Measurements from ENCODE around the gene STIMATE. TPM values are rescaled to one million over a fixed set of nuclear protein-coding genes. Genes with fewer than 3 reads are reported as not detected.

STIMATE gene
- total and polyA plus RNA-seq, 9 donors = 6.0 to 10.0 (median 7.9) TPM

- peaks cover 29% of the 10 kb centered on the region for H3K4me1 ChIP-seq (ENCODE audit: control insufficient read depth, insufficient read depth, low read length)
- H3K27me3 ChIP-seq (ENCODE audit: control insufficient read depth, insufficient read depth, low read length) = no peaks in the 10 kb centered on the region
- H3K4me3 ChIP-seq (ENCODE audit: low read length) = no peak overlapping the region
- no peak for DNase-seq
- no peaks in the 10 kb centered on the region for H3K36me3 ChIP-seq (ENCODE audit: control insufficient read depth, insufficient read depth, low read length)
- WGBS (ENCODE audit: insufficient coverage) = 89% methylated on average over 6 of the region's 9 CpGs
- no peak overlapping the region for H3K27ac ChIP-seq (ENCODE audit: low read length)
- no peaks in the 10 kb centered on the region for H3K9me3 ChIP-seq (replicated peaks; ENCODE audit: control insufficient read depth, low read depth, low read length)
Observed at GRCh38 chr3:52796411-52796810, 100.9 kb downstream of the STIMATE start.

GRCh38 chr3:52795298-52795900 lies 101.9 kb downstream of the STIMATE start:
- Histone ChIP-seq H3K4me3 (ENCODE audit: low read length) (no peak overlapping the region), H3K9me3 (replicated peaks; ENCODE audit: control insufficient read depth, low read depth, low read length) (no peaks in the 10 kb centered on the region), H3K27me3 (ENCODE audit: control insufficient read depth, insufficient read depth, low read length) (no peaks in the 10 kb centered on the region), H3K36me3 (ENCODE audit: control insufficient read depth, insufficient read depth, low read length) (no peaks in the 10 kb centered on the region), H3K4me1 (ENCODE audit: control insufficient read depth, insufficient read depth, low read length) (peaks cover 29% of the 10 kb centered on the region), H3K27ac (ENCODE audit: low read length) (no peak overlapping the region)
- DNase-seq = no peak
- 13% methylated on average over 4 of the region's 9 CpGs for WGBS (ENCODE audit: insufficient coverage)

- no peak for DNase-seq
- Histone ChIP-seq H3K27me3 (ENCODE audit: control insufficient read depth, insufficient read depth, low read length) (no peaks in the 10 kb centered on the region), H3K4me1 (ENCODE audit: control insufficient read depth, insufficient read depth, low read length) (peaks cover 29% of the 10 kb centered on the region), H3K27ac (ENCODE audit: low read length) (peak within 1 kb of the TSS; percentile 13), H3K9me3 (replicated peaks; ENCODE audit: control insufficient read depth, low read depth, low read length) (no peaks in the 10 kb centered on the region), H3K36me3 (ENCODE audit: control insufficient read depth, insufficient read depth, low read length) (no peaks in the 10 kb centered on the region), H3K4me3 (ENCODE audit: low read length) (no peak within 1 kb of the TSS)
- WGBS (ENCODE audit: insufficient coverage) = 54% methylated on average over 10 of the region's 10 CpGs
Observed at GRCh38 chr3:52794612-52795099, 102.7 kb downstream of the STIMATE start, which contains the start of gene ITIH3. TSS of gene ITIH3 (plus strand) at chr3:52794796. CDS start at chr3:52794804, 8 bp downstream.

GRCh38 chr3:52793702-52794611 lies 103.4 kb downstream of the STIMATE start:
- Histone ChIP-seq H3K27me3 (ENCODE audit: control insufficient read depth, insufficient read depth, low read length) (no peaks in the 10 kb centered on the region), H3K36me3 (ENCODE audit: control insufficient read depth, insufficient read depth, low read length) (no peaks in the 10 kb centered on the region), H3K9me3 (replicated peaks; ENCODE audit: control insufficient read depth, low read depth, low read length) (no peaks in the 10 kb centered on the region), H3K4me1 (ENCODE audit: control insufficient read depth, insufficient read depth, low read length) (peaks cover 29% of the 10 kb centered on the region), H3K27ac (ENCODE audit: low read length) (peak overlapping the region; percentile 13), H3K4me3 (ENCODE audit: low read length) (no peak overlapping the region)
- WGBS (ENCODE audit: insufficient coverage) = 57% methylated on average over 8 of the region's 9 CpGs
- DNase-seq = peak; percentile 31

GRCh38 chr3:52792961-52793695 lies 104.2 kb downstream of the STIMATE start:
- Histone ChIP-seq H3K27me3 (ENCODE audit: control insufficient read depth, insufficient read depth, low read length) (no peaks in the 10 kb centered on the region), H3K4me1 (ENCODE audit: control insufficient read depth, insufficient read depth, low read length) (peaks cover 29% of the 10 kb centered on the region), H3K4me3 (ENCODE audit: low read length) (no peak overlapping the region), H3K9me3 (replicated peaks; ENCODE audit: control insufficient read depth, low read depth, low read length) (no peaks in the 10 kb centered on the region), H3K27ac (ENCODE audit: low read length) (no peak overlapping the region), H3K36me3 (ENCODE audit: control insufficient read depth, insufficient read depth, low read length) (no peaks in the 10 kb centered on the region)
- peak; percentile 43 for DNase-seq
- 72% methylated on average over 14 of the region's 18 CpGs for WGBS (ENCODE audit: insufficient coverage)

- Histone ChIP-seq H3K27ac (ENCODE audit: low read length) (no peak overlapping the region), H3K27me3 (ENCODE audit: control insufficient read depth, insufficient read depth, low read length) (no peaks in the 10 kb centered on the region), H3K4me3 (ENCODE audit: low read length) (no peak overlapping the region), H3K9me3 (replicated peaks; ENCODE audit: control insufficient read depth, low read depth, low read length) (no peaks in the 10 kb centered on the region), H3K4me1 (ENCODE audit: control insufficient read depth, insufficient read depth, low read length) (peaks cover 29% of the 10 kb centered on the region), H3K36me3 (ENCODE audit: control insufficient read depth, insufficient read depth, low read length) (no peaks in the 10 kb centered on the region)
- DNase-seq = no peak
- WGBS (ENCODE audit: insufficient coverage) = 76% methylated on average over 6 of the region's 7 CpGs
Observed at GRCh38 chr3:52792413-52792812, 104.9 kb downstream of the STIMATE start.

- no peak for DNase-seq
- H3K4me3 ChIP-seq (ENCODE audit: low read length) = no peak overlapping the region
- no peaks in the 10 kb centered on the region for H3K36me3 ChIP-seq (ENCODE audit: control insufficient read depth, insufficient read depth, low read length)
- no peaks in the 10 kb centered on the region for H3K9me3 ChIP-seq (replicated peaks; ENCODE audit: control insufficient read depth, low read depth, low read length)
- no peak overlapping the region for H3K27ac ChIP-seq (ENCODE audit: low read length)
- H3K4me1 ChIP-seq (ENCODE audit: control insufficient read depth, insufficient read depth, low read length) = peaks cover 29% of the 10 kb centered on the region
- 67% methylated on average over 4 of the region's 4 CpGs for WGBS (ENCODE audit: insufficient coverage)
- H3K27me3 ChIP-seq (ENCODE audit: control insufficient read depth, insufficient read depth, low read length) = no peaks in the 10 kb centered on the region
Observed at GRCh38 chr3:52791928-52792327, 105.4 kb downstream of the STIMATE start.

- no peak for DNase-seq
- Histone ChIP-seq H3K27ac (ENCODE audit: low read length) (no peak overlapping the region), H3K27me3 (ENCODE audit: control insufficient read depth, insufficient read depth, low read length) (no peaks in the 10 kb centered on the region), H3K4me1 (ENCODE audit: control insufficient read depth, insufficient read depth, low read length) (peaks cover 29% of the 10 kb centered on the region), H3K36me3 (ENCODE audit: control insufficient read depth, insufficient read depth, low read length) (no peaks in the 10 kb centered on the region), H3K4me3 (ENCODE audit: low read length) (no peak overlapping the region), H3K9me3 (replicated peaks; ENCODE audit: control insufficient read depth, low read depth, low read length) (no peaks in the 10 kb centered on the region)
- 81% methylated on average over 11 of the region's 12 CpGs for WGBS (ENCODE audit: insufficient coverage)
Observed at GRCh38 chr3:52791366-52791765, 106.0 kb downstream of the STIMATE start.

- Histone ChIP-seq H3K36me3 (ENCODE audit: control insufficient read depth, insufficient read depth, low read length) (no peaks in the 10 kb centered on the region), H3K27ac (ENCODE audit: low read length) (no peak overlapping the region), H3K27me3 (ENCODE audit: control insufficient read depth, insufficient read depth, low read length) (no peaks in the 10 kb centered on the region), H3K4me3 (ENCODE audit: low read length) (no peak overlapping the region), H3K9me3 (replicated peaks; ENCODE audit: control insufficient read depth, low read depth, low read length) (no peaks in the 10 kb centered on the region), H3K4me1 (ENCODE audit: control insufficient read depth, insufficient read depth, low read length) (peaks cover 29% of the 10 kb centered on the region)
- 82% methylated on average over 13 of the region's 13 CpGs for WGBS (ENCODE audit: insufficient coverage)
- no peak for DNase-seq
Observed at GRCh38 chr3:52790741-52791140, 106.6 kb downstream of the STIMATE start.

GRCh38 chr3:52790337-52790736 lies 107.0 kb downstream of the STIMATE start:
- 86% methylated on average over 7 of the region's 7 CpGs for WGBS (ENCODE audit: insufficient coverage)
- Histone ChIP-seq H3K9me3 (replicated peaks; ENCODE audit: control insufficient read depth, low read depth, low read length) (no peaks in the 10 kb centered on the region), H3K4me1 (ENCODE audit: control insufficient read depth, insufficient read depth, low read length) (peaks cover 29% of the 10 kb centered on the region), H3K4me3 (ENCODE audit: low read length) (no peak overlapping the region), H3K27ac (ENCODE audit: low read length) (no peak overlapping the region), H3K27me3 (ENCODE audit: control insufficient read depth, insufficient read depth, low read length) (no peaks in the 10 kb centered on the region), H3K36me3 (ENCODE audit: control insufficient read depth, insufficient read depth, low read length) (no peaks in the 10 kb centered on the region)
- DNase-seq = no peak

Data from muscle of leg (tissue), 11 donors.